ENCODE data around the gene ETV6.

DNA sequence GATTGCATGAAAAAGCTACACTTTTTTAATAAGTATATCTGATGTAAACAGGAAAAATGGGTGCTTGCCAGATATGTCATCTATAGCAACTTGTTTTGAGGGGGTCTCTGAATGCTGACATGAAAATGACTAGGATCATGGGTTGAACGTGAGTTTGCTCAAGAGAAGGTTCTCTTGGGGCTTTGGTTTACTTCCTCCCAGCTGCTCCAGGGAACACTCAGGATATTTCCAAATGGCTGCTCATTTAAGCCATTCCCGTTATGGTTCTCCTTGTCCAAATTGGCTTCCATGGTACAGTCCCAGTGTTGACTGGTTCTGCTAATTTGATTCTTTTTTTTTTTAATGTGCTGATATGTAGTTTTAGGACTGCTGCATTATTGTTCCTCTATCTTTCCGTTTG is 118.3 kb downstream of the ETV6 start:
- TF ChIP-seq, protein P1, sequence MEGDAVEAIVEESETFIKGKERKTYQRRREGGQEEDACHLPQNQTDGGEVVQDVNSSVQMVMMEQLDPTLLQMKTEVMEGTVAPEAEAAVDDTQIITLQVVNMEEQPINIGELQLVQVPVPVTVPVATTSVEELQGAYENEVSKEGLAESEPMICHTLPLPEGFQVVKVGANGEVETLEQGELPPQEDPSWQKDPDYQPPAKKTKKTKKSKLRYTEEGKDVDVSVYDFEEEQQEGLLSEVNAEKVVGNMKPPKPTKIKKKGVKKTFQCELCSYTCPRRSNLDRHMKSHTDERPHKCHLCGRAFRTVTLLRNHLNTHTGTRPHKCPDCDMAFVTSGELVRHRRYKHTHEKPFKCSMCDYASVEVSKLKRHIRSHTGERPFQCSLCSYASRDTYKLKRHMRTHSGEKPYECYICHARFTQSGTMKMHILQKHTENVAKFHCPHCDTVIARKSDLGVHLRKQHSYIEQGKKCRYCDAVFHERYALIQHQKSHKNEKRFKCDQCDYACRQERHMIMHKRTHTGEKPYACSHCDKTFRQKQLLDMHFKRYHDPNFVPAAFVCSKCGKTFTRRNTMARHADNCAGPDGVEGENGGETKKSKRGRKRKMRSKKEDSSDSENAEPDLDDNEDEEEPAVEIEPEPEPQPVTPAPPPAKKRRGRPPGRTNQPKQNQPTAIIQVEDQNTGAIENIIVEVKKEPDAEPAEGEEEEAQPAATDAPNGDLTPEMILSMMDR (IDR thresholded peaks at IDR 0.05; ENCODE audit: borderline replicate concordance, extremely low read depth, low read length, poor library complexity, severe bottlenecking): no peak
- TF ChIP-seq EZH2 (IDR thresholded peaks at IDR 0.05; ENCODE audit: borderline replicate concordance, low read depth, low read length, severe bottlenecking): no peak
